Dendritic cell treated with granulocyte-macrophage colony-stimulating factor and Interleukin-4, amounts not matched to agents 40 ng/mL and 50 ng/mL, for 4 days (primary cell): ENCODE data around the gene SLC24A4.
A peak's percentile ranks its signal among the peaks of the same experiment; 100 is the strongest.

Experiments used
- H3K27ac Mint-ChIP-seq: one replicate; pipeline ENCODE4 v1.8.0; 2022; ENCODE audit warnings: mild to moderate bottlenecking, mixed read lengths
- H3K27me3 Mint-ChIP-seq: one replicate; pipeline ENCODE4 v1.8.0; 2022; ENCODE audit warnings: mild to moderate bottlenecking, mixed read lengths
- H3K36me3 Mint-ChIP-seq: one replicate; pipeline ENCODE4 v1.8.0; 2022; ENCODE audit warnings: low read depth, mixed read lengths
- H3K4me1 Mint-ChIP-seq: one replicate; pipeline ENCODE4 v1.8.0; 2022; ENCODE audit warnings: low read depth, mixed read lengths
- H3K4me3 Mint-ChIP-seq: one replicate; pipeline ENCODE4 v1.8.0; 2022; ENCODE audit warnings: mild to moderate bottlenecking, moderate library complexity, mixed read lengths
- H3K9me3 Mint-ChIP-seq: one replicate; pipeline ENCODE4 v1.8.0; 2022; ENCODE audit warnings: mixed read lengths
- intact Hi-C: fragments of 100-400 bp; cut with micrococcal nuclease; formaldehyde crosslinking; loops from one replicate; pipeline ENCODE4 v1.15.0; 2022

SLC24A4 gene

DNA sequence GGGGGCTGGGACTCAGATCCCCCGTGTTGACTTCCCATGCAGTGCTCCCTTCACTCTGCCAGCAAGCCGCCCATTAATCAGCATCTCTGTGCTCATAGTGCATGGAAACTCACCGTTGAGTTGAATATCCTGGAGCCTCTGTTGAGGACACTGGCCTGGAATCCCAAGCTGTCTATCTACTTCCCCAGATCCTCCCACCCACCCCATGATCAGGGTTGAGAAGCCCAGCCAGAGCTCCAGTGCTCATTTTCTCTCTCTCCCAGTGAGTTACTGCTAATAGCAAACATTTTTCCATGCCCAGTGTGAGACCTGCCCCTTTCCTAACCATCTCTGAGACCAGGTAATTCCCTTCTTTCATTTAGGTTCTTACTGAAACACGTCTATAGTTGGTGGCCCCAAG is 88.2 kb downstream of the SLC24A4 start:
- no peaks in the 10 kb centered on the region for H3K27me3 Mint-ChIP-seq
- intact Hi-C loops, result no loop called here
- H3K9me3 Mint-ChIP-seq, result no peaks in the 10 kb centered on the region
- no peaks in the 10 kb centered on the region for H3K36me3 Mint-ChIP-seq
- no peak overlapping the region for H3K4me3 Mint-ChIP-seq
- H3K27ac Mint-ChIP-seq, result peak overlapping the region; percentile 68
- peaks cover 93% of the 10 kb centered on the region for H3K4me1 Mint-ChIP-seq

DNA sequence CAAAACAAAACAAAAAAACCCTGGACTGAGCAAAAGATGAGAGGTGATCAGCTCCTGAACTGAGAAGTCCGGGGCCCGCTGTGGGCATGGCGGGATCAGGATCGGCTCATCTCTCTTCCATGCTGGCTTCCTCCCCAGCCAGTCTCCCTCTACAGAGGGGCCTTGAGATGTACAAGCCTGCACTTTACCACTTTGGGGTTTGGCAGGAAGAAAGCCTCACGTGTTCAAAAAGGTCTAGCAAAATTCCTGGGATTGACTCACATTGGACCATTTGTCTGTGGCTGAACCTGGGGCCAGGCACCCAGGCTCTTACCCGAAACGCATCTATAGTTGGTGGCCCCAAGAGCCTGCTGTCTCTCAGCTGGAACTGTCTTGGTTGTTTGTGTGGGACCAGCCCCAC is 89.0 kb downstream of the SLC24A4 start:
- Mint-ChIP-seq H3K27ac (peak overlapping the region; percentile 68), H3K4me3 (no peak overlapping the region)

DNA sequence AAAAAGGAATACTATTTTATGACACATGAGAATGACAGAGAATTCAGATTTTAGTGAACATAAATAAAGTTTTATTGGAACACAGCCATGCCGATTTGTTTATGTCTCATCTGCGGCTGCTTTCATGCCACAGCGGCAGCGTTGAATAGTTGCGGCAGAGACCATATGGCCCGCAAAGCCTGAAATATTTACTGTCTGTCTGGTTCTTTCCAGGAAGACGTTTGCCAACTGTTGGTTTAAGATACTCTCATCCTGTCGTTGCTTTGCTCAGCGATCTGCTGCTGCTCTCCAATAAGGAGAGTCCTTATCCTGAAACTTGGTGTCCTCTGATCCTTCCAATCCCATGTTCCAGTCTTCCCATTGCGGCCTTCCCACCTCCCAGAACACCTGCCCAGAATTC is 89.9 kb downstream of the SLC24A4 start:
- intact Hi-C loops, result no loop called here
- no peaks in the 10 kb centered on the region for H3K36me3 Mint-ChIP-seq
- H3K9me3 Mint-ChIP-seq, result no peaks in the 10 kb centered on the region
- peak overlapping the region; percentile 68 for H3K27ac Mint-ChIP-seq
- no peak overlapping the region for H3K4me3 Mint-ChIP-seq
- H3K4me1 Mint-ChIP-seq, result peaks cover 86% of the 10 kb centered on the region
- no peaks in the 10 kb centered on the region for H3K27me3 Mint-ChIP-seq

More for the DNA sequence above, 89.0 kb downstream of the SLC24A4 start:
- Mint-ChIP-seq H3K4me1 (peaks cover 90% of the 10 kb centered on the region), H3K9me3 (no peaks in the 10 kb centered on the region), H3K27me3 (no peaks in the 10 kb centered on the region), H3K36me3 (no peaks in the 10 kb centered on the region)
- intact Hi-C loops, result no loop called here

DNA sequence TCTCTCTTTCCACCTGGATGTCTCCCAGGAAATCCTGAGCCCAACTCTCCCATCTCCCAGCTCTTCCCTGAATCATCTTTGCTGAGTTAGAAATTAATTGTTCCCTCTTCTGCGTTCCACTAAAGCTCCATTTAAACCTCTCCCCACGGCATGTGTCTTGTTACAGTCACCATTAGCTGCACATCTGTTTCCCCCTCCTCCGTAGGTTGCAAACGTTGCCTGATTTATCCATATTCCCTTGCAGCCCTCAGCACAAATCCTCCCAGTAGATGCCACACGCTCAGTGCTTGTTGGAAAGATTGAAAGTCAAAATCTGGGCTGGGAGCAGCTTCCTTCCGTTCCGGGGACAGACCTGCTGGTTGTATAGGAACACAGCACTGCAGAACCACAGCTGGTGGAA is 90.4 kb downstream of the SLC24A4 start:
- no peaks in the 10 kb centered on the region for H3K27me3 Mint-ChIP-seq
- peaks cover 86% of the 10 kb centered on the region for H3K4me1 Mint-ChIP-seq
- no peaks in the 10 kb centered on the region for H3K36me3 Mint-ChIP-seq
- H3K4me3 Mint-ChIP-seq, result no peak overlapping the region
- H3K9me3 Mint-ChIP-seq, result no peaks in the 10 kb centered on the region
- H3K27ac Mint-ChIP-seq, result peak overlapping the region; percentile 53
- intact Hi-C loops, result no loop called here

DNA sequence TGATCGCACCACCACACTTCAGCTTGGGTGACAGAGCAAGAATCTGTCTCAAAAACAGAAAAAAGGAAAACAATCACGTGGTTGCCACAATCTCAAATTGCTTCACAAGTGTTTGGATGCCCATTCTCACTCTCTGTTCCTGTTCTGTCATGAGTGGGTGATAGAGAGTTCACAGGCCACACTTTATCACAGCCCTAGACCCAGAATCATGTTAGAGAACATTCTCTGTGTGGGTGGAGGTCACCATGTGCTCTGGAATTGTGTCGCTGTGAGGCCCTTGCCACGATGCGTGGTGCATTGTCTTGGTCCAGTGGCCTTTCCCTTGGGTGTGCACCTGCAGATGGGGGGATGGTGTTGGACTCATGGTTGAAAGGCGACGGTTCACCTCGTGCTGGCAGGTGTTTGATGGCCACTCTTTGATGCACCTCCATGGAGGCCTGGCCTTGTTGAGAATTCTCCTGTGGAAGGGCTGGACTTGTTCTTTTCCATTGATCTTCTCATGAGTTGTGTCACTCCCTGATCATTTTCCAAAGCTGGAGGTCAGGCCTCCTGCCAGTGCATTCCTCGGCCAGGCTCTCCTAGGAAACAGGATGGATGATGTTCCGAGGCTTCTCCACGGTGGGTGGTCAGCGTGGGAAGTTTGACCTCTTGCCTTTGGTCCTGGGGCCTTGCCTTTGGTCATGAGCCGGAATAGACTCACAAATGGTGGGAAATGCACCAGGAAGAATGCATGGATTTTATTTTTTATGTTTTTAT is 91.9 kb downstream of the SLC24A4 start:
- H3K4me3 Mint-ChIP-seq, result no peak overlapping the region

DNA sequence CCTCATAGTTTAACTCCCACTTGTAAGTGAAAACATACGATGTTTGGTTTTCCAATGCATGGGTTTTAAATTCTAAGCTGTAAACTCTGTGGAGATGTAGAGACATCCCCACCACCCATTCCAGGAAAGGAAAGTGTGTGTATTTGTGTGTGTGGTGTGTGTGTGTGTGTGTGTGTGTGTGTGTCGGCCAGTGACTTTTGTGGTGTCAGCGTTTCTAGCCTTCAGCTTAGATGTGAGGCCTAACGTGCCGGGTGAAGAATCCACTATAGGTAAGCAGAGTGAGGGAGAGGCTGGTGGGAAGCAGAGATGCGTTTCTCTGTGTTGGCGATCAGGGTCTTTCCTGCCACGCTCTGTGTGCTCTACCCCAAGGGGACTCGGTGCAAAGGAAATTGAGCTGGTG is 93.0 kb downstream of the SLC24A4 start:
- intact Hi-C loops, result no loop called here
- peaks cover 74% of the 10 kb centered on the region for H3K4me1 Mint-ChIP-seq
- H3K9me3 Mint-ChIP-seq, result no peaks in the 10 kb centered on the region
- no peaks in the 10 kb centered on the region for H3K36me3 Mint-ChIP-seq
- no peak overlapping the region for H3K27ac Mint-ChIP-seq
- no peak overlapping the region for H3K4me3 Mint-ChIP-seq
- no peaks in the 10 kb centered on the region for H3K27me3 Mint-ChIP-seq

More for the DNA sequence above, 91.9 kb downstream of the SLC24A4 start:
- H3K4me1 Mint-ChIP-seq, result peaks cover 81% of the 10 kb centered on the region
- intact Hi-C loops, result no loop called here
- H3K27ac Mint-ChIP-seq, result peak overlapping the region; percentile 53
- no peaks in the 10 kb centered on the region for H3K27me3 Mint-ChIP-seq
- H3K36me3 Mint-ChIP-seq, result no peaks in the 10 kb centered on the region
- no peaks in the 10 kb centered on the region for H3K9me3 Mint-ChIP-seq

DNA sequence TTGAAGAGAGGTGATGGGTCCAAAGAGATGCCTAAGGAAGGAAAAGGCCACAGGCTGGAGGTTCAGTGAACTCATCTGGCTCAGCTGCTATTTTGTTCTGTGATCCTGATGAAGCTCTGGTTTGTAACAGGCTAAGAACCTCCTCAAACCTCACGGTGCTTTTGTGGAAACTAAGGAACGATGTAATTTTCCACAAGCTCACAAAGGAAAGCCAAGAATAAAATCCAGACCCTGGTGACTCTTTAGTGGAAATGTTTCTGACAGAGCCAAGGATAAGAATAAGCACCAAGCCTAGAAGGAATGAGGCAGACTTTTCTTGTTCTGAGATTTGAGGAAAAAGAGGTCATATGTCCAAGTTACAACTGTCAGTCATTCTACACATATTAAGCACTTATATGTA is 93.6 kb downstream of the SLC24A4 start:
- Mint-ChIP-seq H3K27ac (no peak overlapping the region), H3K9me3 (no peaks in the 10 kb centered on the region), H3K4me1 (peaks cover 68% of the 10 kb centered on the region), H3K4me3 (no peak overlapping the region), H3K36me3 (no peaks in the 10 kb centered on the region), H3K27me3 (no peaks in the 10 kb centered on the region)
- intact Hi-C loops, result no loop called here

DNA sequence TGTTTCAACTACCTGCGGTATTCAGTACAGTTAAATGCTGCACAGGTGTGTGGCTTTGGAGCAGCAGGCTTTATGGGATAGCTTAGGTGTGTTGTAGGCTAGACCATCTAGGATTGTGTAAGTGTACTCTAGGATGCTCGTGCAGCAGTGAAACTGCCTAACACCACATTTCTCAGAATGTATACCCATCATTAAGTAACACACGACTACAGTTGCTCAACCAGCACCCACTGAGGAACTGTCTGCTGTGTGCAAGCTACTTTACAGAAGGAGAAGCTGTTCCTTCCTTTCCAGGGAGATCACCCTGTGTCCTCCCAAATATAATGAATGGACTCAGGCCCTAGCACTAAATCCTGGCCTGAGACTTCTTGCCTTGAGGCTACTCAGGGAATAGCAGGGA is 94.8 kb downstream of the SLC24A4 start:
- Mint-ChIP-seq H3K27ac (peak overlapping the region; percentile 58), H3K4me1 (peaks cover 56% of the 10 kb centered on the region), H3K27me3 (no peaks in the 10 kb centered on the region), H3K36me3 (no peaks in the 10 kb centered on the region), H3K9me3 (no peaks in the 10 kb centered on the region), H3K4me3 (no peak overlapping the region)
- intact Hi-C loops, result no loop called here

DNA sequence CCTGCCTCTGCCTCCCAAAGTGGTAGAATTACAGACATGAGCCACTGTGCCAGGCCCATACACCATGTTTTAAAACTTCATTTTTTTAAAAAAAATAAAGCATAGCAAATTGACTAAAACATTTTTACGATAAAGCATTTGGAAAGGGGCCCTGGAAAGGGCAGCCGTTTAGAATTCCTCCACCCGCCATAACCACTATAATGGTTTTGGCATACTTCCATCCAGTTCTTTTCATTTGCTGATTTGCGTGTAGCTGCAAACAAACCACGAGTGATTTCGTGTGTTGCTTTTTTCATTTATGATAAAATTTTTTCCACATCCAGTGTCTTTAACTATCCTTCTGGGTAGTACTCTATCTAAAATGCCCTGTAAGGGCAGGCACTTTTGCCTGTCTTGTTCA is 98.8 kb downstream of the SLC24A4 start:
- Mint-ChIP-seq H3K9me3 (no peaks in the 10 kb centered on the region), H3K4me3 (no peak overlapping the region), H3K27ac (no peak overlapping the region), H3K4me1 (peaks cover 36% of the 10 kb centered on the region), H3K36me3 (no peaks in the 10 kb centered on the region), H3K27me3 (no peaks in the 10 kb centered on the region)
- intact Hi-C loops, result loop anchor here (10.0 kb wide), 1 partner anchor 47 kb away; no protein-coding TSS in a partner anchor

DNA sequence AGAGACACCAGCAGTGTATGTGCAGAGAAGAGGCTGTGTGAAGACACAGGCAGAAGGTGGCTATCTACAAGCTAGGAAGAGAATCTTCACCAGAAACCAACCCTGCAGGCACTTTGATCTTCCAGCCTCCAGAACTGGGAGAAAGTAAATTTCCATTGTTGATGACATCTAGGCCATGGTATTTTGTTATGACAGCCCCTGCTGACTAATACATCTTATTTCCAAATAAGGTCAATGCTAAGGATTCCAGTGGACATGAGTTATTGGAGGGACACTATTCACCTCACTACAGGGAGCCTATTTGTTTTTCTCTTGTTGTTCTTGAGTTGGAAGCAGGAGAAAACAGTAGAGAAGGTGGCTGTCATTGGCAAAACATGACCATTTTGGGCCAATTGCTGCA is 102.1 kb downstream of the SLC24A4 start:
- intact Hi-C loops, result loop anchor here (10.0 kb wide), 1 partner anchor 50 kb away; no protein-coding TSS in a partner anchor
- Mint-ChIP-seq H3K4me1 (peaks cover 29% of the 10 kb centered on the region), H3K4me3 (no peak overlapping the region), H3K27me3 (no peaks in the 10 kb centered on the region), H3K36me3 (no peaks in the 10 kb centered on the region), H3K27ac (no peak overlapping the region), H3K9me3 (no peaks in the 10 kb centered on the region)

DNA sequence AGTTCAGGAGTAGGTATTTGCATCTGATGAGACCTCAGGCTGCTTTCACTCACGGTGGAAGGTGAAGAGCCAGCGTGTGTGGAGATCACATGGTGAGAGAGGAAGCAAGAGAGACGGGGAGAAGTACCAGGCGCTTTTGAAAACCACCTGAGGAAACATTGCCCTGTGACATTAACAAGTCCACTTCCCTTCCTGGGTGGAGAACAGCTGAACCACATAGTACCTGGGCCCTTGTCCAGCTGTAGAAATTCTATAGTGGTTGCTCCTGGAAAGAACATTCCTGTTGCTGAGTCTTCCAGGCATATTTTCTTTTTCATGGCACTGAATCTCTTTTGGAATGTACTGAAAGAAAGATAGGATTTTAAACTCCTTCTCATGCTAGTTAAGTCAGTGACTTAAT is 103.3 kb downstream of the SLC24A4 start:
- H3K4me3 Mint-ChIP-seq, result no peak overlapping the region
- H3K9me3 Mint-ChIP-seq, result no peaks in the 10 kb centered on the region
- H3K36me3 Mint-ChIP-seq, result no peaks in the 10 kb centered on the region
- H3K27me3 Mint-ChIP-seq, result peaks cover 3% of the 10 kb centered on the region
- H3K4me1 Mint-ChIP-seq, result peaks cover 29% of the 10 kb centered on the region
- intact Hi-C loops, result loop anchor here (10.0 kb wide), 1 partner anchor 51 kb away; no protein-coding TSS in a partner anchor
- H3K27ac Mint-ChIP-seq, result no peak overlapping the region

DNA sequence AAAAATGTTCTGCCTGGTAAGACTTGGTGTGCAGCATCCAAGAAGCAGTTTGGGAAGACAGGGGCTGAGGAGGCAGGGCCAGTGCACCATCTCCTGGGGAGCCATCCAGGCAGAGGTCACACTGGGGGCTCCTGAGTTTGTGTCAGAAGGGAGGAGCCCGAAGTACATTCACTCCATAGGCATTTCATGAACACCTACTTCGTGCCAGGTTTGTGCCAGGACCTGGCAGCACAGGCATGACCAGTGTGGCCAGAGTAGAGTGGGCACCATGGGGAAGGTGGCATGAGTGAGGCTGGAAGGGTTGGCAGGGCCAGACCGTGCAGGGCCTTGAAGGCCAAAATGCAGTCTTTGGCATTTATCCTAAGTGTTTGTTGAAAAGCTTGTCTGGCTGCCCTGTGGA is 104.1 kb downstream of the SLC24A4 start:
- Mint-ChIP-seq H3K4me3 (no peak overlapping the region), H3K4me1 (peaks cover 29% of the 10 kb centered on the region), H3K27me3 (peaks cover 3% of the 10 kb centered on the region), H3K27ac (no peak overlapping the region), H3K36me3 (no peaks in the 10 kb centered on the region), H3K9me3 (no peaks in the 10 kb centered on the region)
- intact Hi-C loops, result loop anchor here (10.0 kb wide), 1 partner anchor 52 kb away; no protein-coding TSS in a partner anchor

DNA sequence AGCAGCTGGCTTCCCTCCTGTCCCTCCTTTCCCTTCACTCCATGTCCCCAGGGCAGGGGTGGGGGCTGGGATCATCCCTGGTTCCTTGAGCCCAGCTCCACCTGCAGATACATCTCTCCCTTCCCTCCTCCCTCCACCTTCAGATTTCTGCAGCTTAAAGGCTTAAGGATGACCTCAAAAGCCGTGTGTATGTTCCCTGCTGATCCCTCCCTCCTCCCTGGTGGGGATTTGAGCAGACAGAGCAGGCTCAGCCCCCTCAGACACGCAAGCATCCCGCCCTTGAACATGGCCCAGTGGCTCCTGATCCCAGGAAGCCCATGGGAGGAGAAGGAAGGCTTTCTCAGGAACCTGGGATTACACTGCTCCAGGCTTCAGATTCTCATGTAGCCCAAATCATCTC is 107.7 kb downstream of the SLC24A4 start:
- Mint-ChIP-seq H3K4me3 (no peak overlapping the region), H3K27me3 (peaks cover 3% of the 10 kb centered on the region), H3K36me3 (no peaks in the 10 kb centered on the region), H3K4me1 (peaks cover 19% of the 10 kb centered on the region), H3K27ac (no peak overlapping the region), H3K9me3 (peaks cover 13% of the 10 kb centered on the region)
- intact Hi-C loops, result no loop called here

DNA sequence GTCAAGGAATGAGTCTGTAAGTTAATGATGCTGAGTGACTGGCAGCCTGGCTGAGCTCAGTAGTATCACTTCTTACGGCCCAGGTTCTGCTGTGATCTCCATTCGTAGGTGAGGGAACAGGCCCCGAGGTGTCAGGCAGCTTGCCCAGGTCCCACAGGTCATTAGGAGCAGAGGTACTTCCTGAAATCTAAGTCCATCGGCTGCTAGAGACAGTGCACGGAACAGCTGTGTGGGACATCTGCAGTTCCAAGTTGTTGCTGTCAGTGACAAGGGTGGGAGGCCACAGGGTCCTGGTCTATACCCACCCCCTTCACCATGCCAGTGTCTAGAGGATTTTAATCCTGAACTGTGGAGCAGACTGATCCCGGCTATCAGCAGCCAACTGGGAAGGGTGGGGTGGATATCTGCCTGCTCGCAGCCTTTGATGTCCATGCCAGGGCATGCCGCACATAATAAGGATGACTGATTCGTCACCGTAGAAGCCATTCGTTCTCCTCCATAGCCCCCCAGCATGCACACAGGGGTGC is 108.3 kb downstream of the SLC24A4 start:
- intact Hi-C loops, result no loop called here
- Mint-ChIP-seq H3K36me3 (no peaks in the 10 kb centered on the region), H3K4me3 (no peak overlapping the region), H3K27me3 (peaks cover 3% of the 10 kb centered on the region), H3K27ac (no peak overlapping the region), H3K9me3 (peaks cover 13% of the 10 kb centered on the region), H3K4me1 (peaks cover 13% of the 10 kb centered on the region)
